ENCODE results near the gene WWTR1. TPM values are rescaled to one million over a fixed set of nuclear protein-coding genes. Genes with fewer than 3 reads are reported as not detected.

WWTR1 gene
- total RNA-seq, 1 donor from 2014 or later, result 282 TPM

DNA sequence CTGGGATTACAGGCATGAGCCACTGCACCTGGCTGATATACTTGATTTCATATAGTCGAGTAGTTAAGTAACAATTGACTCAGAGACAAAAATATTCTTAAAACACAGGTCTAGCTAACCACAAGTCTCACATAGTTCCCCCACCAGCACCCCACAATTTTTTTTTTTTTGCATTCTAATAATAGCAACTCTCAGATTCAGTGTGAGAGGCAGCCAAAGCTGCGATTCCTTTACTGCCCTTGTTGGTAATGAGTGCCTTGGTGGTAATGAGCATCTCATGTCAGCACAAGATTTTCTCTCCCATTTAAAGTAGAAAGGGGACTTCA lies 72.5 kb downstream of the WWTR1 start:
- Histone ChIP-seq H3K36me3 (no peaks in the 10 kb centered on the region), H3K27me3 (no peaks in the 10 kb centered on the region), H3K4me1 (peaks cover 3 to 49% of the 10 kb centered on the region in 2 donors), H3K27ac (no peak overlapping the region), H3K9me3 (no peaks in the 10 kb centered on the region), H3K4me3 (no peak overlapping the region)
- intact Hi-C loops (cut with DNase I), result no loop called here
- TF ChIP-seq CTCF (IDR thresholded peaks at IDR 0.05), result no peak
- DNase-seq (ENCODE audit: low spot score in 2 of 2), result no peak

DNA sequence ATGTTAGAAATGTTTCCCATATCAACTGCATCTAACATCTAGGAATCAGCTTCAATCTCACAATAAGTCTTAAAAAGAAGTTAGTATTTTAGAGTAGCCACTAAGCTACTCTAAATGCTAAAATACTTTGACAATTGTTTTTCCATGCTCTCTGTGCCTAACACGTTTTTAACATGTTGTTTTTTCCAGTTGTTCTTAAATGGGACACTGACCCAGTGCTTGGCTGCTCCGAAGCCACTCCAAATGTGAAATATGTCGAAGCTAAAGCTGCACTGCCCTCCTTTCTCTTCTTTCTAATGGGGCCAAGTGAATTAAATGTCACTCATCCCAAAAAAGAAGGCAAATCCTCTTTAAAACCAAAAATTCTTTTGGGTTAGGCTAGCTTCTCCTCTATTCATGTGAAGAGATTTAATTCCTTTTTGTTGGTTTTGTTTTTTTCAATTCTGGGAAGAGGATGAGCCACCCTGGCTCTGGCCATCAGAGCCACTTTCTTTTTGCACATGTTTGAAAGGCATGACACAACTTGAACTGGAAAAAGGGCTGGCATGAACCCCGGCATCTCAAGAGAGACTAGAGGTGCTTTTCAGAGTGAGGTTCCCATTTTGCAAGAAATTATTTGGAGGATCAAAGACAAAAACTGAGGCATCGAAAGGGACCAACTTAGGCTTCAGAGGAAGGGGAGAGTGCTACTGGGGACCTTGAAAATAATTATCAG lies 73.7 kb downstream of the WWTR1 start:
- intact Hi-C loops (cut with DNase I), result no loop called here
- Histone ChIP-seq H3K4me1 (peaks cover 3 to 48% of the 10 kb centered on the region in 2 donors), H3K36me3 (no peaks in the 10 kb centered on the region), H3K9me3 (no peaks in the 10 kb centered on the region), H3K27me3 (no peaks in the 10 kb centered on the region), H3K27ac (peak overlapping the region; percentile 47 to 51), H3K4me3 (peak overlapping the region in 1 of 2 donors; percentile 14)
- no peak for DNase-seq (ENCODE audit: low spot score in 2 of 2)
- no peak for TF ChIP-seq CTCF (IDR thresholded peaks at IDR 0.05)

GRCh38 chr3:149582395-149582794 lies 75.4 kb downstream of the WWTR1 start:
- Histone ChIP-seq H3K36me3 (no peaks in the 10 kb centered on the region), H3K4me1 (peaks cover 3 to 58% of the 10 kb centered on the region in 2 donors), H3K27ac (peak overlapping the region; percentile 47 to 93), H3K27me3 (no peaks in the 10 kb centered on the region), H3K4me3 (no peak overlapping the region), H3K9me3 (no peaks in the 10 kb centered on the region)
- DNase-seq (ENCODE audit: low spot score in 2 of 2), result no peak
- no peak for TF ChIP-seq CTCF (IDR thresholded peaks at IDR 0.05)
- intact Hi-C loops (cut with DNase I), result no loop called here

GRCh38 chr3:149581681-149582370 lies 76.0 kb downstream of the WWTR1 start:
- Histone ChIP-seq H3K27ac (peak overlapping the region; percentile 62 to 93), H3K36me3 (no peaks in the 10 kb centered on the region), H3K4me3 (no peak overlapping the region), H3K9me3 (no peaks in the 10 kb centered on the region), H3K27me3 (no peaks in the 10 kb centered on the region), H3K4me1 (peaks cover 5 to 59% of the 10 kb centered on the region in 2 donors)
- DNase-seq (ENCODE audit: low spot score in 2 of 2), result peak in 1 of 2 donors; percentile 82
- no peak for TF ChIP-seq CTCF (IDR thresholded peaks at IDR 0.05)
- intact Hi-C loops (cut with DNase I), result no loop called here

DNA sequence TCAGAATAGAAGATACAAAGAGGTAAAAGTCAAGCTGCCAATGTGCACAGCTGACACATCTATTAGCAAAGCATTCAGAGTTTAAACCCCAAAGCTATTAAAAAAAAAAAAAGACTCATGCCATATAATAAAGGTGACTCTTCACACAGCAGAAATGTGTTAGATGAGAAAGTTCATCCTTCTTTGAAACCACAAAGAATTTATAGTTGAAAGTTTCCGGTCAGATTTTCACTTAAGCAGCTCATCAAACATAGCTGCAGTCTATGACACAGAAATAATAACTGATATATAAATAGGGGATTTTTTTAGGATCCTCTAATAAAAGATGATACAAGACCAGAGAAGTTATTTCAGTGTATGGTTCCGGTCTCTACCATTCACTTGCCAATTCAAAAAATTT lies 76.6 kb downstream of the WWTR1 start:
- Histone ChIP-seq H3K36me3 (no peaks in the 10 kb centered on the region), H3K9me3 (no peaks in the 10 kb centered on the region), H3K27me3 (no peaks in the 10 kb centered on the region), H3K27ac (peak overlapping the region; percentile 62 to 93), H3K4me3 (no peak overlapping the region), H3K4me1 (peaks cover 6 to 58% of the 10 kb centered on the region in 2 donors)
- TF ChIP-seq CTCF (IDR thresholded peaks at IDR 0.05), result no peak
- intact Hi-C loops (cut with DNase I), result no loop called here
- no peak for DNase-seq (ENCODE audit: low spot score in 2 of 2)

Data from ascending aorta (tissue), 2 donors.